Fibroblast of peridontal ligament (primary cell): ENCODE measurements around the gene IST1.
"Not testable (repeated sequence)": the region's sequence is repeated elsewhere in the genome, so short reads cannot be mapped to it uniquely, and the experiment has no call there.

Experiments
- DNase-seq: peaks from one replicate; pipeline ENCODE4 v3.0.0-alpha.2; 2010; ENCODE audit errors: extremely low read depth

IST1 gene

DNA sequence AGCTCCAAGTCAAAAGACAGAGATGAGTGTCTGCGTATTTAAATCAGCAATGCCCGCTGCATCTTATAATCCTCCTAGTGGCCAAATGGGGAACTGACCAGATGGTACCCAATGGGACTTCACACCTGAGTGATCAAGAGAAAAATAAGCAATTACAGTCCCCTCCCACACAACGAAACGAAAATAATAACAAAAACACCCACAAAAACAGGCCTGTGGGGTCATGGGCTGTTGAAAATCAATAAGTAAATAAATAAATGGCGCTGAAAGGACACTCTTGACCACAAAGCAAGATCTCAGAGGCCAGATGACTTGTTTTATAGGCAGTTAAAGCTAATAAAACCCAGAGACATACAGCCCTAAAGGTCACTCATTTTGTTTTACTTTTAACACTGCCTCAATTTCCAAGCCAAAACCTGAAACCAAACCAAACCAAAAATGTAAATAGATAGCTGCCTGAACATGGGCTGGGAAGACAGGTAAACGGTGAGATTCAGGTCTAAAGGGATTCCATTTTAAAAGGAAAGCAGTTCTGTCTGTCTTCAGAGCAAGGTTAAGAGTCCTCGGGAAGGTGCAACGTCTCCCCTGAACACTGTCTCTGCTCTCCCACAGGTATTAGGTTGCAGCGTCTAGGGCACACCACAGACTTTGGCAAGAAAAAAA lies 12.7 kb upstream of the IST1 start:
- DNase-seq, result peak; percentile 81

DNA sequence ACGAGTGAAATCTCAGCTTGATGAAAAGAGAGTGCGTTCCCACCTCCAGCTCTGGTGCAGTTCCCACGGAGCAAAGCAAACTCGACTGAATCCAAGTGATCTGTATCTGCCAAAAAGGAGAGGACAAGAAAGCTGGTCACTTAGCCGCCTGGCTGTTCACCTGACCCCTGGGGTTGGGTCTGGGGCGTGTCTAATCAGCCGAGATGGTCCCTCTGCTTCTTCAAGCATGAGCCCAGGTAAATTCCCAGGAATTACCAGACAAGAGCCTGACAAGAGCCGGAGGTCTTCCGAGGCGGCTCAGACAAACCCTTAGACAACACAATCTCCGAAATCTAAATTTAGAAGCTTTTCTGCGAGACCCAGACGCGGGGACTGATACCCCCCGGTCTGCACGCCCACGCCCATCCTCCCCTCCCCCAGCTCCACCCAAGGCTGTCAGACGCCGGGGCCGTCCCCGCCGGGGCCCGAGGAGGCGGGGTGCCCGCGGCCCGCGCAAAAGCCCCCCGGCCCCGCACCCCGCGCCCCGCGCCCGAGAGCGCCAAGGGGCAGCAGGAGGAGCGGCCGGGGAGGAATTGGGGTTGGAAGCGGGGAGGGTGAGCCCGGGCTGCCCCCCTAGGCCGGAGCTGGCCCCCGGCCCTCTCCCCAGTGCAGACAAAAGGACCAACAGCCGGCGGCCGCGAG lies 12.0 kb upstream of the IST1 start:
- DNase-seq, result no peak

DNA sequence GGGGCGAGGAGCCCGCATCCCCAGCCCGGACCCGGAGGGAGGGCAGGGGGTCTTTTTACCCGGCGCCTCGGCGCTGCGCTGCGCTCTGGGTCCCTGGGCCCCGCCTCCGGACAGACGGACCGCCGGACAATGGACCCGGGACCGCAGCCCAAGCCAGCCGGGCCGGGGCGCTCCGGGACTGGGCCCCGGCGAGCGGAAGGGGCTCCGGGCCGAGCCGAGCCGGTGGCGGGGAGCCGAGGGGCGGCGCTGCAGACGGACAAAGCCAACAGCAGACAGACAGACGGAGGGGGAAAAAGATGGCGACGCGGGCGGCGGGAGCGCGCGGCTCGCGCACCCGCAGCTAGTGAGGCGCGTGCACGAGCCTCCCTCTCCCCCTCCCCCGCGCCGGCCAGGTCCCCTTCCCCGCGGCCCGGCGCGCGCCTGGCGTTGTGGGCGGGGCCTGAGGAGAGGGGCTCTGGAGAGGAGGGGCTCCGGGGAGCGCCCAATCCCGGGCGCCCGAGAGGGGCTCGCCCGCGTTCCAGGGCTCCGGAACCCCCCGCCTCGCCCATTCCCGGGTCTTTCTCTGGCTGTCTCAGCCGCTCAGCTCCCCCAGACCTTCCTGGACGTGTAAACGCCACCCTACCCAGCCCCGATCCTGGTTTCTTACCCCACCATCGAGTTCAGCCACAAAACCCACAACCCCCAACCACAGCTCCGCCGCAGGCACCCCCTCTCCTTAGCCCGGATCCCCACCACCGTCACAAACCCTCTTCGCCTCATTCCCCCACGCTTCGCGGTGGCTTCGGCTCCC lies 11.3 kb upstream of the IST1 start, which contains the start of gene ZNF821:
TSS of gene ZNF821 (minus strand) at position 334 of the 790 bp plus-strand sequence. CDS start 4,236 bp downstream, outside the sequence.
- DNase-seq, result peak; percentile 54

DNA sequence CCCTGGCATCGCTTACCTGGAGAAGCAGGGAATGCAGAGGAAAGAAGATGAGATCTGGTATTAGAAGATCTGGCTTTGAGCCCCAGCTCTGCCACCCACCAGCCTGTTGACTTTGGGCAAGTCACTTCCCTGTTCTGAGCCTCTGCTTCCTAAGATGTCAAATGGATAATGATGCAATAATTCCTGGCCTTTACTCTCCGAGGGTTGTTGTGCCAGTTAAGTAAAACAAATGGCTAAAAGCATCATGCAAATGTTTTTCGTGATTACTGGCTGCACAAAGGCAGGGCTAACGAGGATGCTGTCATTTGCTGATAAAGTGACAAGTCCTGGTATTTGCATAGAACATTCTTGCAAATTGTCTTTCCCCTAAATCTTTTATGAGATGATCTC lies 10.1 kb upstream of the IST1 start:
- no peak for DNase-seq

DNA sequence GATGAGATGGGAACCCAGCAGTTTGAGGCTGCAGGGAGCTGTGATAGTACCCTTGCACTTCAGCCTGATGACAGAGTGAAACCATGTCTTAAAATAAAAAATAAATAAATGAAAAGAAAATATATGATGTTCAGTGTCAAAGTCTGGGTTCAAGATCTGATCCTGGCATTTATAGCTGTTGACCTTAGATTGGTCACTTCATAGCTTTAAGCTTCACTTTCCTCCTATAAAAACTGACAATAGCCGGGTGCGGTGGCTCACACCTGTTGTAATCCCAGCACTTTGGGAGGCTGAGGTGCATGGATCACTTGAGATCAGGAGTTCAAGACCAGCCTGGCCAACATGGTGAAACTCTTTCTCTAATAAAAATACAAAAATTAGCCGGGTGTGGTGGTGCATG lies 6.2 kb upstream of the IST1 start:
- DNase-seq, result no peak

DNA sequence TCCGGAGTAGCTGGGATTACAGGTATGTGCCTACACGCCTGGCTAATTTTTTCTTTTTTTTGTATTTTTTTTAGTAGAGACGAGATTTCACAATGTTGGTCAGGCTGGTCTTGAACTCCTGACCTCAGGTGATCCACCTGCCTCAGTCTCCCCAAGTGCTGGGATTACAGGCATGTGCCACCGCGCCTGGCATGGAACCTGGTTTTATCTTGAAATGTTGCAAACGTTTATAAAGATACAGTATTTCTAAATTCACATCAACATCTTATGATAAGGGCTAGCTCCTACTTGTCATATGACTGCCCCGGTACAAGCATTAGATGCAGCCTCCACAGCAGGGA lies 1.5 kb upstream of the IST1 start:
- no peak for DNase-seq

DNA sequence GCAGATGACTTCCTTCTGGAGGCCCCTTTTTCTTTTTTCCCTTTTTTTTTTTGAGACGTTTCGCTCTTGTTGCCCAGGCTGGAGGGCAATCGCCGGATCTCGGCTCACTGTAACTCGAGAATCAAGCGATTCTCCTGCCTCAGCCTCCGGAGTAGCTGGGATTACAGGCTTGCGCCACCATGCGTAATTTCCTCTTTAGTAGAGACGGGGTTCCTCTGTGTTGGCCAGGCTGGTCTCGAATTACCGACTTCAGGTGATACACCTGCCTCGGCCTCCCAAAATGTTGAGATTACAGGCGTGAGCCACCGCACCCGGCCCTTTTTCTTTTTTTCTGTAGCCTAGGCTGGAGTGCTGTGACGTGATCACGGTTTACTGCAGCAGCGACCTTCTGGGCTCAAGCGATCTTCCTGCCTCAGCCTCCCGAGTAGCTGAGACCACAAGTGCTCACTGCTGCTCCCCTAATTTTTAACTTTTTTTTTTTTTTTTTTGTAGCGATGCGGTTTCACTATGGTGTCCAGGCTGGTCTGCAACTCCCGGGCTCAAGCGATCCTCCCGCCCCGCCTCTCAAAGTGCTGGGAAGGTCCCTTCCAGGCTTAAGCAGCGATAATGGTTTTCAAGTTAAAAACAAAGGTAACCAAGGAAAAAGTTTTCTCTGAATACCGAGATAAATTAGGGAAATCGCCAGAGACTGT lies 956 bp upstream of the IST1 start:
- DNase-seq, result peak; percentile 70

DNA sequence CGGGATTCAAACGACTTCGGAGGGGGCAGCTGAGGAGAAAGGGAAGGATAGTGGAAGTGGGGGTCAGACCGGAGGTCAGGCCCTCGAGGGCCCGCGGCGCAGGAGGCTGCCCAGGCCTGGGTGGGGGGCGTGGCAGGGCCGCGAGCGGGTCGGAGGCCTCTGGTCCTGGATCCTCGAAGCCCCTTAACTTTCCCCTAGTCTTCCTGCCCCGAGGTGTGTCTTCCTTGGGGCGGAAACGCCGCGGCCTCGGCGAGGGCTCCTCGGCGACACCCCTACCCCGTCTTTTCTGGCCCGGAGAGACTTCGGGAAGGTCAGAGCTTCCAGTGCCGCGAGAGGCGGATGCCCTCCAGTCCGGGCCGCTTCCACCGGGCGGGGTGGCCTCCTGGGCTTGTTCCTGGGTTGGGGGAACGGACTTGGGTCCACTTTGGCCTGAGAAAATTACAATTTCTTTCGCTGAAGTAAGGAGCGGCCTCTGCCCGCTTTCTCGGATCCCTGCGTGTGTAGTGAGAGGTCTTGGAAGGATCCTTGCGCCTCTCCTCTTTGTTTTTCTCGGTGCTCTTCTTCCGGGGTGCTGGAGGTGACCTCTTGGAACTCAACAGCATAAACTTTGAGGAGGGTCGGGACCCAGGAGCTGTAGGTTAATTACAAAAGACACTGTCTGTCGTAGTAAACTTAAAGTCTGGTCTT lies 491 bp downstream of the IST1 start:
- peak; percentile 44 for DNase-seq

DNA sequence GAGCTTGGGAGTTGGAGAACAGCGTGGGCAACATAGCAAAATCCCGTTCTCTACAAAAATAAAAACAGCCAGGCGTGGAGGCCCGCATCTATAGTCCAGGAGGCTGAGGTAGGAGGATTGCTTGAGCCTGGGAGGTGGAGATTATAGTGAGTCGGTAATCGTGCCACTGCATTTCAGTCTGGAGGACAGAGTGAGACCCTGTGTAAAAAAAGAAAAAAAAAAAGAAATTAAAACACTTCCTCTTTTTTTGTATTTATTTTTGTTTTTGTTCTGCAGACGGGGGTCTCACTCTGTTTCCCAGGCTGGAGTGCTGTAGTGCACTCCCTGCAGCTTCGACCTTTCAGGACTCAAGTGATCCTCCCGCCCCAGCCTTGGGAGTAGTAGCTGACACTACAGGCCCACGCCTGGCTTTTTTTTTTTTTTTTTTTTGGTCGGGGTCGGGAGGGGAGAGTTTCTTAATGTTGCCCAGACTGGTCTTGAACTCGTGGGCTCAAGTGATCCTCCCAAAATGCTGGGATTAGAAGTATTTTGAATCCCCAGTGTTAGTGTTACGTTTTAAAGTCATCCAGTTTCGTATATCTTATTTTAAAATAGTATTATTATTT lies 1.5 kb downstream of the IST1 start:
- DNase-seq, result no peak

DNA sequence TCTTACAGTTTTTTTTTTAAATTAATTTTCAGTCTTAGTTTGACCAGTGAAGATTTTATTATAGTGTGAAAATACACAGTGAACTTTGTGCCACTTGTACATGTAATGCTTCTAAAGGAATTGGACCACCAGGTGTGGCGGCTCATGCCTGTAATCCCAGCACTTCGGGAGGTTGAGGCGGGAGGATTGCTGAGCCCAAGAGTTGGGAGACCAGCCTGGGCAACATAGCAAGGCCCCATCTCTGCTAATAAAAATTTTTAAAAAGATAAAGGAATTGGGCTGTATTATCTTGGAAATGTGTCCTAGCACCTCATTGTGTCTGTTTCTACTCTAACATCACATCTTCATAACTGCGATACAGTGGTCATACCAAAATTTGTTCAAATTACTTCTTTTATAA lies 3.8 kb downstream of the IST1 start:
- no peak for DNase-seq

DNA sequence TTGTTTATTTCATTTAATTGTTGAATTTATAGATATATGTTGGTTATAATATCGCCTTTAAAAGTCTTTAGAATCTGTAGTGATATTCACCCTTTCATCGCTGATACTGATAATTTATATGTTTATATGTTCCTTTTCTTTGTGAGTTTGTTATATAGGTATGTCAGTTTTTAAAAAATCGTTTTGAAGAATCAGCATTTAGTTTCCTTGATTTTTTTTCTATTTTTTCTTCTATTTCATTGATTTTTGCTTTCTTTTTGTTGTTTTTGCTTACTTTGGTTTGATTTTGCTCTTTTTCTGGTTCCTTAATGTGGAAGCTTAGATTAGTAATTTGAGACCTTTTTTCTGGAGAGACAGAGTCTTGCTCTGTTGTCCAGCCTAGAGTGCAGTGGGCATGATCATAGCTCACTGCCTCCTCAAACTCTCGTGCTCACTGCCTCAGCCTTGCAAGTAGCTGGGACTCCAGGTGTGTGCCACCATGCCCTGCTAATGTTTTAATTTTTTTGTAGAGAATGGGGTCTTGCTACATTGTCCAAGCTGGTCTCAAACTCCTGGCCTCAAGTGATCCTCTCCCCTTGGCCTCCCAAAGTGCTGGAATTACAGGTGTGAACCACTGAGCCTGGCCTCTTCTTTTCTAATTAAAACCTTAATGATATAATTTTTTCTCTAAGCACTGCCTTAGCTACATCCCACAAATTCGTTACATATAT lies 7.5 kb downstream of the IST1 start:
- no peak for DNase-seq

DNA sequence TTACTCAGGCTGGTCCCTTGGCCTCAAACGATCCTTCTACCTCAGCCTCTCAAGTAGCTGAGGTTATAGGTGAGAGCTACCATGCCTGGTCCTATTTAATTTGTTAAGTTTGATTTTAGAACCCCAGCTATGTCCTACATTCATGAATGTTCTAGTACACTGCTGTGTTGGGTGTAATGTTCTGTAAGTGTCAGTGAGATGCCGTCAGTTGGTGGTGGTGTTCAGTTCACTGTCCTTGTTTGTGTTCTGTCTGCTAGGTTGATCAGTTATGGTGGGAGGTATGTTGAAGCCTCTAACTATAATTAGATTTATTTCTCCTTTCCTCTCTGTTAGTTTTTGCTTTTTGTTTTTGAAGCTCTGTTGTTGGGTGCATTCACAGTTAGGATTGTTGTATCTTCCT lies 8.3 kb downstream of the IST1 start:
- DNase-seq, result no peak

DNA sequence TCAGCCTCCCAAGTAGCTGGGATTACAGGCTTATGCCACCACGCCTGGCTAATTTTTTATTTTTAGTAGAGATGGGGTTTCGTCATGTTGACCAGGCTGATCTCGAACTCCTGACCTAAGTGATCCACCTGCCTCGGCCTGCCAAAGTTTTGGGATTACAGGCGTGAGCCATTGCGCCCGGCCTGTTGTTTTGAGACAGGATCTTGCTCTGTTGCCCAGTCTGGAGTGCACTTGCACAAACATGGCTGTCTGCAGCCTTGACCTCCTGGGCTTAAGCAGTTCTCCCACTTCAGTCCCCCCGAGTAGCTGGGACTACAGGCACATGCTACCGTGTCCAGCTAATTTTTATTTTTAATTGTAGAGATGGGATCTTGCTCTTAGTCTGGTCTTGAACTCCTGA lies 8.9 kb downstream of the IST1 start:
- DNase-seq, result no peak

DNA sequence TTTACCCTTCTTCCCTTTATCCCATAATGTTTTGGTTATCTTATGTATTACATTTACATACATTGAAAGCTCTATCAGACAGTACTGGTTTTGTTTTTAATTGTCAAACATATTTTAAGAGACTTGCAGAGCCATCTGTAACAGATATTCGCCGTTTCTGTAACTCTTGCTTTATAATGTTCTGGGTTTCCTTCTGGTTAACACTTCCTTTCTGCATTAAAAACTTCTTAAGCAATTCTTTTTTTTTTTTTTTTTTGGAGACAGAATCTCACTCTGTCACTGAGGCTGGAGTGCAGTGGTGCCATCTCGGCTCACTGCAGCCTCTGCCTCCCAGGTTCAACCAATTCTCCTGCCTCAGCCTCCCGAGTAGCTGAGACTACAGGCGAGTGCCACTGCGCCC lies 10.4 kb downstream of the IST1 start:
- not testable (repeated sequence) for DNase-seq

DNA sequence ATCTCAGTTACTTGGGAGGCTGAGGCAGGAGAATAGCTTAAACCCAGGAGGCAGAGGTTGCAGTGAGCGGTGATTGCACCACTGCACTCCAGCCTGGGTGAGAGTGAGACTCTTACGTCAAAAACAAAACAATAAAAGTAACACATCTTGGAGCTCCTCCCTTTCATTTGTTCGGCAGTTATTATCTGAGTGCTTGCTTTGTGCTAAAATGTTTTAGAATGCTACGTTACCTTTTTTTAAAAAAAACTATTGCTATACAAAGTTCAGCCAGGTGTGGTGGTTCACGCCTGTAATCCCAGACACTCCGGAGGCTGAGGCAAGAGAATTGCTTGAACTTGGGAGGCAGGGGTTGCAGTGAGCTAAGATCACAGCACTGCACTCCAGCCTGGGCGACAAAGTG lies 15.8 kb downstream of the IST1 start:
- DNase-seq, result no peak

DNA sequence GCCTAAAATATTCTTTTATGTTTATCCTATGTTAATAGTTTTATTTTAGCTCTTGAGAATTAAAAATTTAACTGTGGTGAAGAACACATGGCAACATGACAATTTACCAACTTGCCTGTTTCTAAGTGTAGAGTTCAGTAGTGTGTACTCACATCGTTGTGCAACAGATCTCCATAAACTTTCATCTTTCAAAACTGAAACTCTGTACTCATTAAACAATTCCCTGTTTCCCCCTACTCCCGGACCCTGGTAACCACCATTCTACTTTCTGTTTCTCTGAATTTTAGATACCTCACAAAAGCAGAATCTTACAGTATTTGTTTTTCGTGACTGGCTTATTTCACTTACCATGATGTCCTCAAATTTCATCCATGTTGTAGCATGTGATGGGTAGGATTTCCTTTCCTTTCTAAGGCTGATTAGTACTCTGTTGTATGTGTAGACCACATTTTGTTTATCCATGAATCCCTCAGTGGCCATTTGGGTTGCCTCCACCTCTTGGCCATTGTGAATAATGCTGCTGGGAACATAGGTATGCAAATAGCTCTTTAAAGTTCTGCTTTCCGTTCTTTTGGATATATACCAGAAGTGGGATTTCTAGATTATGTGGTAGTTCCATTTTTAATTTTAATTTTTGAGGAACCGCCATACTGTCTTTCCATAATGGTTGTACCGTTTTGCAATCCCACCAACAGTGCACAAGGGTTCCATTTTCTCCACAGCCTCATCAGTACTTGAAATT lies 17.4 kb downstream of the IST1 start:
- DNase-seq, result no peak

DNA sequence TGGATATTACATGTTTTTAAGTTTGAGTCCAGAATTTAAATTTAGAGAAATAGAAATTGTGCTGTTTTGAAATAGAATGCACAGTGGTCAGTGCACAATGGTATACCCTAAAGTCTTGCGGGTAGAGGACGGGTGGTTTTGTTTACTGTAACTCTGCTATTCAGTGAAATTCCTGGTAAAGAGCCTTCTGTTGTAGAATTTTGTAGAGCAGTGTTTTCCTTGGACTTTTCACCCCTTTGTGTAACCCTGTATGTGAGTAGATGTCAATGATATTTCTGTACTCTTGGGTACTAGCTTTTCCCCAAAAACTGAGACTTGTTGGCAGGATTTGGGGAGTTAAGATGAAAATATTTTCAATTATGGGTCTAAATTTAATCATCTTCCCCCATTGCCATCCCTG lies 19.5 kb downstream of the IST1 start:
- DNase-seq, result peak; percentile 35

DNA sequence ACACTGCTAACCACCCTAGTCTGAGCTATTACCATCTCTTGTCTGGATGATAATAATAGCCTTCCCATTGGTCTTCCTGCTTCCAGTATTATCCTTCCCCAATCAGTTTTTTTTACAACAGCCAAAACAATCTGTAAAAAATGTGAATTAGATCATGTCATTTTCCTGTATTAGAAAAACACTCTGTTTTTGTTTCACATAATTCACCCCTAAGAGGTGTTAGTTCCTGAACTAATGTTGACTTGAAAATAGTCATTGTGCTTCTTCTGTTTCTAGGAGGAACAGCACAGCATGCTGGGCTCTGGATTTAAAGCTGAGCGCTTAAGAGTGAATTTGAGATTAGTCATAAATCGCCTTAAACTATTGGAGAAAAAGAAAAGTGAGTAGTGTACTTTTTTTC lies 20.0 kb downstream of the IST1 start:
- DNase-seq, result no peak

DNA sequence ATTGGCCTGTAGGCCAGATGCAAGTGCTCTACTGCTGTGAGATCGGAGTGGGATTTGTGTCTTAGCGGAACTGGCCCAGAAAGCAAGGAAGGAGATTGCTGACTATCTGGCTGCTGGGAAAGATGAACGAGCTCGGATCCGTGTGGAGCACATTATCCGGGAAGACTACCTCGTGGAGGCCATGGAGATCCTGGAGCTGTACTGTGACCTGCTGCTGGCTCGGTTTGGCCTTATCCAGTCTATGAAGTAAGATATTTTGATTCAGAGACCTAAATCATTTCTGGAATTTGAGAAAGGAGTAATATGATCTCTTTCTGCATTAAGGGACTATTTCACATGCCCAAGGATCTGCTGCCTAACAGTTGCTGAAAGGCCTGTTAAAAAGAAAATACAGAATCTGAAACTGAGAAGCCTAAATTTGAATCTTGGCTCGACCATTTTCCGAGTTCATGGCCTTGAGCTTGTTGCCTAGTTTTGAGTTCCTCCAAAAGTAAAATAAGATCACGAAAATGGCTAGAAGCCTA lies 21.1 kb downstream of the IST1 start:
- DNase-seq, result peak; percentile 30

DNA sequence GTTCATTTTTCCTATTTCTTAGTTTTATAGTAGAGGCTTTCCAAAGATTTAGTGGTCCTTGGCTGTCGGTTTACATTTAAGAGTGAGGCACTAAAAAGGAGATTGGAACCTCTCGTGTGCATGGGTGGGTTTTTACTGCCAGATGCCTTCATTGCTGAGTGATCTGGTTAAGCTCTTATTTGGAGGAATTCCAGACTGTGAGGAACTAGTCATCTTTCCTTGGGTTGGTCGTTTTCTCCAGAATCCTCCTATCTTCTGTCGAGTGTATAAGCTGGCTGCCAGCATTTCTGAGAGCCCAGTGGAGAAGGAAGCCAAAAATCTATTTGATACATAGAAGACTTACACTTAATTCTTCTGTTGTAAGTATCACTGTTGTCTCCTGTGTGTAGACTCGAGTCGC lies 22.6 kb downstream of the IST1 start:
- peak; percentile 68 for DNase-seq
